TTC549 (cell line): Measurements from ENCODE around the gene ROR2.

Source experiments
- FAIRE-seq: peaks from 2 replicates; lab custom pipeline; 2012; peaks lifted over from hg19 to GRCh38; lab: Jason Lieb, UNC

The ROR2 gene

GRCh38 chr9:91714874-91715615 lies 235.0 kb downstream of the ROR2 start:
- FAIRE-seq = no peak

- no peak for FAIRE-seq
These were observed 235.8 kb downstream of the ROR2 start for GRCh38 chr9:91714020-91714806.

GRCh38 chr9:91712811-91713210 lies 237.2 kb downstream of the ROR2 start:
- FAIRE-seq = no peak

- no peak for FAIRE-seq
These were observed 238.1 kb downstream of the ROR2 start for GRCh38 chr9:91711755-91712601.

GRCh38 chr9:91710158-91710557 lies 239.9 kb downstream of the ROR2 start:
- FAIRE-seq = no peak

- FAIRE-seq = no peak
These were observed 244.6 kb downstream of the ROR2 start for GRCh38 chr9:91705386-91705785.

- no peak for FAIRE-seq
These were observed 249.6 kb downstream of the ROR2 start for GRCh38 chr9:91700475-91700874.

GRCh38 chr9:91698266-91698665 lies 251.8 kb downstream of the ROR2 start:
- FAIRE-seq = no peak

- FAIRE-seq = no peak
These were observed 252.8 kb downstream of the ROR2 start for GRCh38 chr9:91697201-91697600.

- no peak for FAIRE-seq
These were observed 255.8 kb downstream of the ROR2 start for GRCh38 chr9:91694081-91694870.

- FAIRE-seq = no peak
These were observed 256.8 kb downstream of the ROR2 start for GRCh38 chr9:91693226-91693625.

- FAIRE-seq = no peak
These were observed 259.3 kb downstream of the ROR2 start for GRCh38 chr9:91690540-91691249.

GRCh38 chr9:91689006-91689405 lies 261.0 kb downstream of the ROR2 start:
- FAIRE-seq = no peak

- no peak for FAIRE-seq
These were observed 266.8 kb downstream of the ROR2 start for GRCh38 chr9:91683269-91683668.

- FAIRE-seq = no peak
These were observed 267.2 kb downstream of the ROR2 start for GRCh38 chr9:91682806-91683205.

GRCh38 chr9:91681461-91682305 lies 268.3 kb downstream of the ROR2 start:
- FAIRE-seq = no peak

GRCh38 chr9:91680998-91681397 lies 269.0 kb downstream of the ROR2 start:
- FAIRE-seq = no peak

GRCh38 chr9:91680106-91680505 lies 269.9 kb downstream of the ROR2 start:
- no peak for FAIRE-seq

- FAIRE-seq = no peak
These were observed 271.0 kb downstream of the ROR2 start for GRCh38 chr9:91678807-91679580.
